Stimulated activated memory B cell treated with anti-CD40 and anti-IgM and Interleukin-4, amounts not matched to agents 10 μg/mL and 1 μg/mL and 100 μg/mL, for 72 hours (primary cell): Measurements from ENCODE around the gene GSE1.

ENCODE experiments used
- ATAC-seq: fragments of 150-1000 bp; cut with Tn5 transposase; 2 replicates; pipeline ENCODE4 v1.10.0; 2021
- H3K27ac Mint-ChIP-seq: one replicate; pipeline ENCODE4 v1.8.0; 2022; ENCODE audit warnings: mild to moderate bottlenecking, mixed read lengths
- H3K27me3 Mint-ChIP-seq: one replicate; pipeline ENCODE4 v1.8.0; 2022; ENCODE audit warnings: mixed read lengths
- H3K36me3 Mint-ChIP-seq: one replicate; pipeline ENCODE4 v1.8.0; 2022; ENCODE audit warnings: mixed read lengths
- H3K4me1 Mint-ChIP-seq: one replicate; pipeline ENCODE4 v1.8.0; 2022; ENCODE audit warnings: mixed read lengths
- H3K4me3 Mint-ChIP-seq: one replicate; pipeline ENCODE4 v1.8.0; 2022; ENCODE audit warnings: mild to moderate bottlenecking, moderate library complexity, mixed read lengths
- H3K9me3 Mint-ChIP-seq: one replicate; pipeline ENCODE4 v1.8.0; 2022; ENCODE audit warnings: mixed read lengths

The GSE1 gene

DNA sequence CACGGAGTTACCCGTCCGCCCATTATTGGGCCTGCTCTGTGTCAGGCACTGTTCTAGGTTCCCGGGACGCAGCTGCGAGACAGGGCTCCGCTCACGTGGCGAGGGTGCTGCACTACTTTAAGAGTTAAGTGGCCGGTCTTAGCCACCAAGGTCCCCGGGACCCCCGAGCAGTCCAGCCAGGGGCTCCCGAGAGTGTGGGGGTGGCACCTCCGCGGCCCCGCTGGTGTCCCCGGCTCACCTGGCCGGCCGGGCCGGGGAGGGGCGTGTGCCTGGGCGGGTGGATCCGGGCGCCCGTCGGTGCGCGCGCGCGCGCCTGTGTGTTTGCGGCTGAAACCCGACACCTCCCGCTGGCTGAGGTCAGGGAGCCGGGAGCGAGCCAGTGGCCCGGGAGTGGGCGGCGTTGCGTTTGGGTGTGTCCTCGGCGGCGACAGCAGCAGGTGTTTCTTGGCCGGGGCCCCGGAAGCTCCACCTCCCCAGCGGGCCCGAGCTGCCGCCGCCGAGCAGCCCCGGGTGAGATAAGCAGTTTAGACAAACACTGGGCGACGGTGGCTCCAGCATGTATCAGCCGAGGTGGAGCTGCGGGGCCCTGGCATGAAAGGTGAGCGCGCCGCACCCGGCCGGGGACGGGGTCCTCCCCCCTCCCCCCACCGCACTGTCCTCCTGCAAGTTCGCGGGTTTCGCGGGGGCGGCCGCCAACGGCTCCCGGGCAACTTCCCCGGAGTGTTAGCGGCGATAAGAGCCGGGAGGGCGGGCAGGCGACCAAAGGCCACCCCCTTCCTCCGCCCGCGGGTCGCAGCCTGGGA is at the start of gene GSE1:
GSE1 (plus strand) TSS at position 522 of the 803 bp plus-strand sequence; CDS start at position 592, 70 bp downstream.
- Mint-ChIP-seq H3K4me1 (peaks cover 60% of the 10 kb centered on the region), H3K27me3 (no peaks in the 10 kb centered on the region), H3K36me3 (no peaks in the 10 kb centered on the region), H3K27ac (peak within 1 kb of the TSS; percentile 46), H3K9me3 (no peaks in the 10 kb centered on the region), H3K4me3 (peak within 1 kb of the TSS; percentile 85)
- ATAC-seq = peak; percentile 66

DNA sequence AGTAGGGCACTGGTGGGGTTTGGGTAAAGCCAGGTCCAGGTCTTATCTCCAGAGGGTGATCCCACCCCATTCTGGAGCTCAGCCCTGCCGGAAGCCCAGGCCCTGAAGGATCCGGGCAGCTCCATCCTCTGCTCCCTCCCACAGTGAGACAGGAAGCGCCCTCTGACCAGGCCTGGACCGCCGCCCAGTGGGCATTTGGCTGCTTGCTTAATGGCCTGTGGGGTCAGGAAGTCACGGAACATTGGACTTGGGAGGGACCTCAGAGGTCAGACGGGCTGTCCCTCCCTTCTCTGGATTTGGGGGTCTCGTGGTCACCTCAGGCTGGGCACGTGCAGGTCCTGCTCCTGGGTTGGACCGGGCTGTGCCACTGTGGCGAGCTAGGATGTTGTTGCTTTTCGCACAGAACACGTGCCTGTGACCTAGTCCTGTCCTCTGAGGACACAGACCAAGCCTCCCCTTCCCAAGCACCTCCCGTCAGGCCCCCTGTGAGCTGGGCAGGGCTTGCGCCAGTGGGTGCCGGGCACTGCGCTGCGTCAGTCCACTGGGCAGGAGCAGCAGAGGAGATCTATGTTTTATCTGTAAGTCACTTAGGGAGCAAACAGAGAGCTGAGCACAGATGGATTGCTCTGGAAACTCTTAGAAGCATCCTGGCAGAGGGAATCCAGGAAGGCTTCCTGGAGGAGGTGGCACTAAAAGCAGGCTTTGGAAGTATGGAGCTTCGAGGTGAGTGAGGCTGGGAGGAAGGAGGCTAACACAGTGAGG is 49.4 kb upstream of the GSE1 start:
- Mint-ChIP-seq H3K36me3 (no peaks in the 10 kb centered on the region), H3K4me3 (no peak overlapping the region), H3K4me1 (peaks cover 79% of the 10 kb centered on the region), H3K9me3 (no peaks in the 10 kb centered on the region), H3K27me3 (no peaks in the 10 kb centered on the region), H3K27ac (peak overlapping the region; percentile 44)
- ATAC-seq = no peak

DNA sequence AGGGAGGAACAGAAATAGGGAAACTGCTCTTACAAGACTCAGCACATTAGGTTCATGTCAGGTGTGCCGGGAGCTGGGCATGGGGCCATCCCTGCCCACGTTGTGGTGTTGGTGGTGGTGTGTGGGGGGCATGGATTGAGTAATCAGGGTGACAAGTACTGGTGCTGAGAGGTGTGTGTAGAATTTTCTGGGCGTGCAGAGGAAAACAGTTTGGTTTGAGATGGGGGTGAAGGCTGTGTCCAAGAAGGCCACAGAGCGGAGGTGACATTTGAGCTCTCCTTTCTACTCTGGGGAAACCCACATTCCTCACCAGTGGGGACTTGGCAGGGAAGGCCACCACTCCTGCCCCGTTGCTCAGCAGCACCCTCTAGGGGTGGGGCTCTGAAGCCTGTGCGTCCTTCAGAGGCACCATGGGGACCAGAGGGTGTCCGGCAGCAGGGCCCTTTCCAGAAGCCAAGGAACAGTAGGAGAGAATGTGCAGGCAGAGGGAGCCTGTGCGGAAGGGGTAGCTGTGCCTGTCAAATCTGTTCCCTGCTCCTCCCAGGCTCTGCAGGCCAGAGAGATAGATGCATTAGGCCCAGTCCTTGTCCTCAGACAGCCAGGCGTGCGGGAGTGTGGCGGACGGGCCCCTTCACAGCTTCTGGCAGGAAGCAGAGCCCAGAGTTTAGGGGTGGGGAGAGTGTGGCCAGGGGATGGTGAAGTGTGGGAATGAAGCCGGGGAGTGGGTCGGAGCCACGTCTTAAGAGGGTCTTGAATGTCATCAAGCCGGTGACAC is 48.7 kb upstream of the GSE1 start:
- no peaks in the 10 kb centered on the region for H3K27me3 Mint-ChIP-seq

DNA sequence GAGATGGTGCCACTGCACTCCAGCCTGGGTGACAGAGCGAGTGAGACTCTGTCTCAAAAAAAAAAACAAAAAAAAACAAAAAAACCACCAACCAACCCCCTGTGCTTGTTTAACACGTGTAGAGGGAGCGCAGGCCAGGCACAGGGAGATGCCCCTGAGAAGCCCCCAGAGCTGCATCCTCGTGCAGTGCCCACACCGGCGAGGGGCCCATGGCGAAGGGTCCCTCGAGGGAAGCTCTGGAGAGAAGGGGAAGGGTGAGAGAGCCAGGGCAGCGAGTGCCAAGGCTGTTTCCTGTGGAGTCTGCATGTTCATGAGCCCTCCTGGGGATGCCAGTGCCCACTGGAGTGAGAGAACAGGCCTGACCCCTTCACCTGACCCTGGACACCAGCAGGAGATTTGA is 47.8 kb upstream of the GSE1 start:
- no peak for ATAC-seq
- no peaks in the 10 kb centered on the region for H3K36me3 Mint-ChIP-seq
- H3K27ac Mint-ChIP-seq = no peak overlapping the region
- peaks cover 83% of the 10 kb centered on the region for H3K4me1 Mint-ChIP-seq
- H3K9me3 Mint-ChIP-seq = no peaks in the 10 kb centered on the region
- H3K27me3 Mint-ChIP-seq = no peaks in the 10 kb centered on the region
- no peak overlapping the region for H3K4me3 Mint-ChIP-seq

More for the DNA sequence above, 48.7 kb upstream of the GSE1 start:
- Mint-ChIP-seq H3K9me3 (no peaks in the 10 kb centered on the region), H3K27ac (peak overlapping the region; percentile 44), H3K36me3 (no peaks in the 10 kb centered on the region), H3K4me1 (peaks cover 77% of the 10 kb centered on the region), H3K4me3 (no peak overlapping the region)
- ATAC-seq = peak; percentile 90

DNA sequence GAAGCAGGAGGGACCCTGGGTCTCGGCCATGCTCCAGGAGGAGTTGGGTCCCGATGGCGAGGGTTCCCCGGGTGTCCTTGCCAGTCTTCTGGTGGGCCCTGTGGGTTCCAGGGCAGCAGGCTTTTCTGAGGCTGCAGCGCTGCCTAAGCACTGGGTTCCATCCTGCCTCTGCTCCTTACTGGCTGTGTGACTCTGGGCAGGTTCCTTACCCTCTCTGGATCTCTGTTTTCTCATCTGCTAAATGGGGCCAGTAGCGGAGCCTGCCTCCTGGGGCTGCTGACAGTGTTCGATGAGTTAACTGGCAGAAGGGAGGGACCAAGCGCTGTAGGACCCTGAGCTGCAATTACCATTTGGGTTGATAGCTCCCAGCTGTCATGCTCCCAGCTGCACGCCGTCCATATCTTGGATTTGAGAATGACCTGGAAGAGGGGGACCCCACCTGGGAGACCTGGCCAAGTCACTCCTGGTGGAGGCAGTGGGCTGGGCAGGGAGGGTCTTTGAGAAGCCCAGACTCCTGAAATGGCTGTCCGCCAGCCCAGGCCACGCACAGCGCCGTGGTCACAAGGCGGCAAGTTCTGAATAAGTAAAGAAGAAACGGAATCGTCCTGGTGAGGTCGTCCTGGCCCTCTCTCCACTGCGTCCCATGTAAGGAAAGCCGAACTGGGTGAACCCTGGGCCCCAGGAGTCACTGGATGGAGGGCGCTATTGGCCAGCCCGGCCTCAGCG is 47.2 kb upstream of the GSE1 start:
- H3K27ac Mint-ChIP-seq = peak overlapping the region; percentile 7
- H3K27me3 Mint-ChIP-seq = no peaks in the 10 kb centered on the region
- no peaks in the 10 kb centered on the region for H3K36me3 Mint-ChIP-seq
- no peak overlapping the region for H3K4me3 Mint-ChIP-seq
- H3K9me3 Mint-ChIP-seq = no peaks in the 10 kb centered on the region
- peaks cover 83% of the 10 kb centered on the region for H3K4me1 Mint-ChIP-seq
- no peak for ATAC-seq

DNA sequence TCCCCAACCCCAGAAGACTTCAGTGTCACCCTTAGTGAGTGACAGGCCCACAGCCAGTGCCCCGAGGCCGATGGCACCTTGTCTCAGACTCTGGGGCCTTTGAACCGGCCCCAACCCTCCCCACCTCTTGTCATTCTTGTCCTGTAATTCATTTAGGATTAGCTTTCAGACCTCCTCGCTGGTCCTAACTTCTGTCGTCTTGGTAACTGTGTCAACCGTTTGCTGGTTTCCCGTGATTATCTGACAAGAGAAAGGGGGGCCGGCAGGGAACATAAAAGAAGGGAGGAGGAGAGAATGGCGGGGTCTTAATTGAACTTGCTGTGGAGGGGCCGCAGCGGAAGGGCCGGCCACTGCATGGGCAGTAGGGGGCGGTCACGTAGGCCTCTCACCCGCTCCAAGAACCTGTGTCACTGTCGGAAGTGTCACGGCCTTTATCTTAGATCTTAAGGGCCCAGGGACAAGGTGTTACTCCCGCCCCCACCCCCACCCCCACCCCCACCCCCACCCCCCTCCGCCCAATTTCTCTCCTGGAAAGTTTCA is 46.5 kb upstream of the GSE1 start:
- H3K36me3 Mint-ChIP-seq = no peaks in the 10 kb centered on the region

DNA sequence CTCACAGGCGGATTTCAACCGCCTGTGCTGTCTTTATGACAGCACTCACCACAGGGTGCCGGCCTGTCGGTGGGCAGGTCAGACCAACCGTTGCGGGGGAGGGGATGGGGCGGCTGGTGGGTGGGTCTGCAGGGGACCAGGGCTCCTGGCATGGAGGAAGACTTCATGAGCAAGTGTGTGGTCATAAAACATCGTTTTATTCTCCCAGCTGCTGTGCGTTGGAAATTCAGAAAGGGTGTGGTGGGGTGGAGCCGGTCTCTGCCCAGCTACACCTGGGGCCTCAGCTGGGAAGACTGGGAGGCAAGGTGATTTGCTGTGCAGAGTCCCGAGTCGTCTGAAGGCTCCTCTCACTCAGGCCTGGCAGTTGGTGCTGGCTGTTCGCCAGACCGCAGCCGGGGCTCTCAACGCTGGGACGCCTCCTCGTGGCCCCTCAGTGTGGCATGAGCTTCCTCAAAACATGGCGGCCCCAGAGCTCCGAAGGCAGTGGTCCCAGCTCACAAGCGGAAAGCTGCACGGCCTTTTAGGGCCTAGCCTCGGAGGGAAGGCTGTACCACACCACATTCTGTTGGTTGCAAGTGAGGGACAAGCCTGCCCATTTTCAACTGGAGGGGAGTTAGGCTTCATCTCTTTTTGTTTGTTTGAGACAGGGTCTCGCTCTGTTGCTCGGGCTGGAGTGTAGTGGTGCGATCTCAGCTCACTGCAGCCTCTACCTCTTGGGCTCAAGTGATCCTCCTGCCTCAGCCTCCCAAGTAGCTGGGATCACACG is 45.8 kb upstream of the GSE1 start:
- Mint-ChIP-seq H3K4me3 (no peak overlapping the region), H3K9me3 (no peaks in the 10 kb centered on the region), H3K27me3 (no peaks in the 10 kb centered on the region), H3K36me3 (no peaks in the 10 kb centered on the region), H3K4me1 (peaks cover 84% of the 10 kb centered on the region), H3K27ac (peak overlapping the region; percentile 30)
- no peak for ATAC-seq

More for the DNA sequence above, 46.5 kb upstream of the GSE1 start:
- Mint-ChIP-seq H3K9me3 (no peaks in the 10 kb centered on the region), H3K4me1 (peaks cover 83% of the 10 kb centered on the region), H3K4me3 (no peak overlapping the region), H3K27me3 (no peaks in the 10 kb centered on the region), H3K27ac (peak overlapping the region; percentile 7)
- no peak for ATAC-seq

DNA sequence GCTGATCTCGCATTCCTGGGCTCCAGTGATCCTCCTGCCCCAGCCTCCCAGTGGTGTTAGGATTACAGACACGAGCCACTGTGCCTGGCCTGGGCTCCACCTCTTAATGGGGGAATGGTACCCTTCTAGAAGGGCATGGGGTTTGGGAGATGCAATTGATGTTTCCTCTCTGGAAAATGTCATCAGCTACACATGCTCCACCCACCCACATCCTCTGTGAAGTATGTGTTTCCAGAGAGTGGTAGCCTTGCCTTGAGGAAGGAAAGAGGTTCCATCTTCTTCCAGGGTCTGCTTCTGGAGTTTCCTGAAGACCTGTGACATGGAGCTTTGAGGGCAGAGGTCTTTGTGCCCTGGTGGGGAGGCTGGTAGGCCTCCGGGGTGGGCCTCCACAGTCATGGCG is 45.2 kb upstream of the GSE1 start:
- no peaks in the 10 kb centered on the region for H3K9me3 Mint-ChIP-seq
- no peak overlapping the region for H3K4me3 Mint-ChIP-seq
- peak overlapping the region; percentile 30 for H3K27ac Mint-ChIP-seq
- no peaks in the 10 kb centered on the region for H3K27me3 Mint-ChIP-seq
- ATAC-seq = no peak
- peaks cover 83% of the 10 kb centered on the region for H3K4me1 Mint-ChIP-seq
- H3K36me3 Mint-ChIP-seq = no peaks in the 10 kb centered on the region

DNA sequence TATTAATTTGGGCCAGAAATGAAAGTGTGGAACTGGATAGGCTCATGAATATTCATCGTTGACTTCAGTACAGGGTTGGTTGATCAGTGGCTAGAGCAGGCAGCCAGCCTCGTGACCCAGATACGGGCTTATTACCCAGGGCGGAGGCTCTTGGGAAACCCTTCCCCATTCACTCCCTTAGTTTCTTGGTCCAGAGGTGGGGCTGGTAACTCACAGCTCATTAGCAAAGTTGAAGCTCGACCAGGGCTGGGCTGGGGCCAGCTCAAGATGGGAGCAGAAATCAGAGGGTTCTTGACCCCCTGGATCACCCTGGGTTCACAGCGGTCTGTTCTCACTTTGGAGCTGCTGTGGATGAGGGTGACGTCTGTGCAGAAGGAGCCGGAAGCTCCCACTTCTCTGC is 44.6 kb upstream of the GSE1 start:
- no peak overlapping the region for H3K4me3 Mint-ChIP-seq
- no peaks in the 10 kb centered on the region for H3K27me3 Mint-ChIP-seq
- no peaks in the 10 kb centered on the region for H3K36me3 Mint-ChIP-seq
- no peak overlapping the region for H3K27ac Mint-ChIP-seq
- H3K9me3 Mint-ChIP-seq = no peaks in the 10 kb centered on the region
- ATAC-seq = no peak
- H3K4me1 Mint-ChIP-seq = peaks cover 77% of the 10 kb centered on the region

DNA sequence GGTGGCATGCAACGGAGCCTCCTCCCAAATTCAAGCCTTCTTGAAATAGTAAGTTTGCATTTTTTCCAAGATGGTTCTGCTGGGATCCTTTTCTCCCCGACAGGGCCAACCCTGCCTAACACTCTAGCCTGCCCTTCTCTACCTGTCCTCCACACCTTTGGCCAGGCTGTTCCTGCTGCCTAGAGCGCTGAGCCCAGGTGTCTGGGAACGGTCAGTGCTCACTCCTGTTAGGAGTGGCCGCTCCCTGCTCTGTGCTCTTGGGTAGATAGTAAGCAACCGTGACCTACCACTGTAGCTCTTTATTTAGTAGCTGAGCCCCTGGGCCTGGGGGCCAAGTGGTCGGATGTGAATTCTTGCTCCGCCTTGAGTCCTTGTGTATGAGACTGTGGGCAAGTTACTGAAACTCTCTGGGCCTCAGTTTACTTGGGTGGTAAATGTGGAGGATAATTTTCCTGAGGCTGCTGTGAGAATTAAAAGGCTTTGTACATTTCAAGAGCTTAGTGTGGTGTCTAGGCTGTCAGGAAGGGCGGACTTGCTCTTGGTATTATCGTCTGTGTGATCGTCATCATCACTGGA is 44.0 kb upstream of the GSE1 start:
- Mint-ChIP-seq H3K4me3 (peak overlapping the region; percentile 38), H3K9me3 (no peaks in the 10 kb centered on the region)
- no peak for ATAC-seq

DNA sequence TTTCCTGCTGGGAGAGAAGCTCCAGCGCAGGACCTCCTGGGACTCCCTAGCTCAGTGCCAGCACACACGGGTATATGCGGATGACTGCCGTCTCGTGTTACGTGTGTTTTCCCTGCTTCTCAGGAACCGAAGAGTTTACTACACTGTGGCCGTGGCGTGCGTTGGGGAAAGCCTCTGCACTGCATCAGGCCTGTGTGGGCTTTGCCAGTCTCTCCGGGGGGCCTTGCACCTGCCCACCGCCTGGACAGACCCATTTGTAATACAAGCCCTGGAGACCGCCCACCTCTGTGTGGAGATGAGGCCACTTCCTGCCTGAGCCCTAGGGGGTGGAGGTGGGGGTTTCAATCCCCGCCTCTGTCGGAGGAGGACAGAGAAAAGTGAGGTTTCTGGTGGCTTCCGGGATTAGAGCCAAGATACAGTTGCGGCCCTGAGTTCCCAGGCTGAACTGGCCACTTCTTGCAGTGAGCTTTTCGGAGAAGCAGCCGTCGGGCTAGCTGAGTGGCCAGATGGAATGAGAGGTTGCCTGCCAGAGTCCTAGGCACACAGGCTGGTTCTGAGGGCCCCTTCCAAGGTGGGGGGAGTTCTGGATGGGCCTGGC is 43.4 kb upstream of the GSE1 start:
- peaks cover 65% of the 10 kb centered on the region for H3K4me1 Mint-ChIP-seq
- H3K27me3 Mint-ChIP-seq = no peaks in the 10 kb centered on the region
- peak; percentile 78 for ATAC-seq
- peak overlapping the region; percentile 38 for H3K4me3 Mint-ChIP-seq
- H3K36me3 Mint-ChIP-seq = no peaks in the 10 kb centered on the region
- peak overlapping the region; percentile 78 for H3K27ac Mint-ChIP-seq
- H3K9me3 Mint-ChIP-seq = no peaks in the 10 kb centered on the region

More for the DNA sequence above, 44.0 kb upstream of the GSE1 start:
- Mint-ChIP-seq H3K36me3 (no peaks in the 10 kb centered on the region), H3K27me3 (no peaks in the 10 kb centered on the region), H3K4me1 (peaks cover 71% of the 10 kb centered on the region), H3K27ac (peak overlapping the region; percentile 78)

DNA sequence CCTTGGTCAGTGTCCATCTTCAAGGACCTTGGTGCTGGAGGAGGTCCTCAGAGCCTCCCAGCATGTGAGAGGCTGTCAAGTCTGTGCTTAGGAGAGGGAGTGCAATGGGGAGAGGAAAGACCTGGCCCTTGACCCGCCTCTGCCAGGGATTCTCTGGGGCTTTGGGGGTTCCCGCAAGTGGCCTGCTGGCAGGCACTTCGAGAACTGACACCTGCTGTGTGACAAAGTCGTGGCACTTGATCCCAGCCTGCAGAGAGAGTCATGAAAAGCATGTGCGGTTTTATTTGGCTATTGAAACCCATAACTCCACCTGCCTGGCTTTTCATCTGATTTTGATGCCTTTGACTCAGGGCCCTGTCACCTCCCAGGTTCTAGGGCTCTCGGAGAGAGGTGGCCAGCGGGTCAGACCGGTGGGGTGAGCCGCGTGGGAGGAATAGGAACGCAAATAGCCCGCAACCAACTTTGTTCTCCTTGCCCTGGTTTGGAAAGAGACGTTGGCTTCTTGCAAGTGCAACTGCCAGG is 42.8 kb upstream of the GSE1 start:
- Mint-ChIP-seq H3K27me3 (no peaks in the 10 kb centered on the region), H3K4me1 (peaks cover 62% of the 10 kb centered on the region), H3K36me3 (no peaks in the 10 kb centered on the region), H3K9me3 (no peaks in the 10 kb centered on the region), H3K27ac (peak overlapping the region; percentile 78), H3K4me3 (peak overlapping the region; percentile 38)
- peak; percentile 28 for ATAC-seq
